NCI-H774 (cell line): Measurements from ENCODE around the gene TUSC2.
"Not testable (repeated sequence)": the region's sequence is repeated elsewhere in the genome, so short reads cannot be mapped to it uniquely, and the experiment has no call there.

Source experiments
- DNase-seq: peaks from one replicate; lab custom pipeline; 2025; lab: John Stamatoyannopoulos, UW

TUSC2 gene

GRCh38 chr3:50294089-50294488 lies 33.9 kb downstream of the TUSC2 start:
- no peak for DNase-seq

GRCh38 chr3:50293079-50293801 lies 34.8 kb downstream of the TUSC2 start:
- no peak for DNase-seq

- DNase-seq: peak; percentile 80
These were observed 35.6 kb downstream of the TUSC2 start, which contains the start of gene IFRD2 for GRCh38 chr3:50292159-50293078. Gene IFRD2, minus strand, starts transcription at chr3:50292429. Its CDS starts 155 bp downstream, at chr3:50292274.

DNA sequence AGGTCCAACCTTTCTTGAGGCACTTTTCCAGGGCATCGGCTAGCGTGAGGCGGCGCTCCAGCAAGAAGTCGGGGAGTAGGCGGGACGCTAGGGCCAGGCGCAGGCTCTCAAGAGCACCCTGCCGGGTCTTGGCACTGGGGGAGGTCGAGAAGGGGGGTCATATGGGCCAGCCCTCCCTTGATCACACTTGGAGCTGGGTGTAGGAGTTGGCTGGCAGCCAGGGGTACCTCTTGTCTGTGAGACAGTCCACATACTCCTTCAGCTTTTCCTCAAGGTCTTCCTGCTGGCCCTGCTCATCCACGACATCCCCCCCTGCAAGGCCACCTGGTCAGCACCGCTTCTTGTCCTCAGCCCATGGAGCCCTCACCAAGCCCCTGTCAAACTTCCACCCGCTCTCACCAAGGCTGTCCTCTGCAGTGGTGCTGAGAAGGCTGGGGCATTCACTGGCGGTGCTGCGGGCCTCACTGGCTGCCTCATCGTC lies 37.8 kb downstream of the TUSC2 start:
- no peak for DNase-seq

DNA sequence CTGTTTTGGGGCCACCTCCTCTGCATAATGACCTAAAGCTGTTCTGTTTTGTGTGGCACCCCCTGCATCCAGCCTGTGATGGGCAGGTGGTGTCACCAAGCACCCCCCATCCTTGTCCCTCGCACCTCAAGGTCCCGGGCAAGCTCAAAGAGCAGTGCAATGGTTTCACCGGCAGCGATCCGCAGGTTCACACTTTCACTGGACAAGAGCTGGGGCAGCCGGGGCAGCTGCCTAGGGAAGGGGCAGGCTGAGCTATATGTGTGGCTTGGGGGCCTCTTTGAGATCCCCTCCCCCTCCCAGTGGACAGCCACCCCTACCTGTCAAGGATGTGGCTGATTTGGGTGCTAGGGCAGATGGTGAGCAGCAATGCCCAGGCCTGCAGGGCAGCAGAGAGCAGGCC lies 38.9 kb downstream of the TUSC2 start:
- DNase-seq: no peak

DNA sequence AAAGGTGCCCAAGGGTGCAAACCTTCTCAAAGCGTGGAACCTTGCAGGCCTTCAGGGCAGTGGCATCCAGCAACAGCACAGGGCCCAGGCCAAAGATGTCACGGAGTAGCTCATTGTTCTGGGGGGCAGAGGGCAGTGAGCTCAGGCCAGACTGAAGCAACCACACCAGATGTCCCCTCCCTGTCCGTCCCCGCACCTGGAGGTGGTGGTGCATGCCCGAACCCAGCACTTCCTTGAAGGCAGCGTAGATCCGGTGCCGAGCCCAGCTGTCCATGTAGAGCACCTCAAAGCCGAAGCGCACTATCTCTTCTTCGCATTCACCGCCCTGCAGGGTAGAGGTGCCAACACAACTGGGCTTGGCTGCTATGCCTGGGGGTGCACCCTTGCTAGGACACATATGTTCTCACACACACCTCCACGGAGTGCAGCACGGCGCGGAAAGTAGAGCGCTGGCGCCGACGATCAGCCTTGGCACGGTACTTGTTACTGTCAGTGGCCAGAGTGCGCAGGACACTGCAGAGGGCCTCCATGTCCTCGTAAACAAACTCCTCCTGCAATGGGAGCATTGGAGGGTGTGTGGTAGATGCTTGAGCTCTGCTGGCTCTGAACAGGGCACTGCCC lies 39.5 kb downstream of the TUSC2 start:
- no peak for DNase-seq

- DNase-seq: no peak
These were observed 40.8 kb downstream of the TUSC2 start for GRCh38 chr3:50287262-50287661.

- DNase-seq: no peak
These were observed 41.4 kb downstream of the TUSC2 start for GRCh38 chr3:50286322-50287227.

DNA sequence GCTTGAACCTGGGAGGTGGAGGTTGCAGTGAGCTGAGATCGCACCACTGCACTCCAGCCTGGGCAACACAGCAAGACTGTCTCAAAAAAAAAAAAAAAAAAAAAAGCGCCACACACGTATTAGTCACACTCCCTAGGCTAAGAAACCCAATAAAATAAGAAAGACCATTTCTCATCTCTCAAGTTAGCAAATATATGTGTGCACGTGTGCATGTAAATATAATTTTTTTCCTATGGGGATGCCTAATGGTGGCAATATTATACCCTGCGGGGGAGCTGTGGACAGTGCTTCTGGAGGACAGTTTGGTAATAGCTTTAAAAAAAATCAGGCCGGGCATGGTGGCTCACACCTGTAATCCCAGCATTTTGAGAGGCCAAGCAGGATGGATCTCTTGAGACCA lies 43.9 kb downstream of the TUSC2 start:
- not testable (repeated sequence) for DNase-seq

DNA sequence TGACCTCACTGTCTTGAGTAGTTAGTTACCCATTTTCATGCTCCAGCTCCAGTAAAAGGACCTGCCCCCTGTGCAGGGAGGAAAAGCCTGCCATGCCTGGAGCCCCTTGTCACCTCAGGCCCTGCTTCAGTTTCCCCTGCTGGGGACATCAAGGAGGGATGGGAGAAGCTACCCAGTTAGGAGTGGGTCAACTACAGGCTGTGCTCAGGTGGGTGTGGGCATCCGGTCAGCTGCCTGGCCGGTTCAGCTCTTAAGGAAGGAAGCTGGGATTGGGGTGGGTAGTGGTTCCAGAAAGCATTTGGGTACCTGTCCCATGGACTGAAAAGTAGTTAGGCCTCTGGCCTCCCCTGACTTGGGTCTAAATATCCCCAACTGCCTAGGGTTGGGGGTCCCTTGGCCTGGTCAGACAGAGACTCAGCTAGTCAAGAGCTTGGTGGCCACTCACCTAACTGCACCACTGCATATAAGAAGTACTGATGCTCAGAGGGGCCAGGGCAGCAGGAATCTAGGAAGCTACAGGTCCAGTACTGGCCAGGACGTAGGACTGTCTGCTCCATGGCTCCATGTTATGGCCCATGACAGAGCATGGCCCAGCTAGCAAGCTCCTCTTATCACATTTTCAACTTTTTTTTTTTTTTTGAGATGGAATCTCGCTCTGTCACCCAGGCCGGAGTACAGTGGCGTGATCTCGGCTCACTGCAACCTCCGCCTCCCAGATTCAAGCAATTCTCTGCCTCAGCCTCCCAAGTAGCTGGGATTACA lies 48.6 kb downstream of the TUSC2 start:
- no peak for DNase-seq

DNA sequence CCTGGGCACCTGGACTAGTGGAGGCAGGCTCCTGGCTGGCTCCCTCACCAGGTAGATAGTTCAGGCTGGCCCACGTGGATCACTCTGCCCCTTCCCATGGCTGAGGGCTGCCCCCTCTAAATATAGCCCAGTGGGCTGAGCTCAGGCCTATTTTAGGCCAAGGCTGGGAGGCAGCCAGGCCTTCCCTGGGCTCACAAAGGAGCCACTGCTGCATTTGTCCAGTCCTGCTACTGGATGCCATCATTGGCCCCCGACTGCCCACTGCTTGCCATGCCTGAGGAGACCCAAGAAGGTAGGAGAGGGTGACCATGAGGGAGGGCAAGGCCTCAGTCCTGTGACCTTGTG lies 49.2 kb downstream of the TUSC2 start, which contains the start of gene LSMEM2:
LSMEM2 (plus strand) TSS at position 208 of the 345 bp plus-strand sequence; CDS start at position 235, 27 bp downstream.
- DNase-seq: no peak

- no peak for DNase-seq
These were observed 49.7 kb downstream of the TUSC2 start for GRCh38 chr3:50278123-50278879.

DNA sequence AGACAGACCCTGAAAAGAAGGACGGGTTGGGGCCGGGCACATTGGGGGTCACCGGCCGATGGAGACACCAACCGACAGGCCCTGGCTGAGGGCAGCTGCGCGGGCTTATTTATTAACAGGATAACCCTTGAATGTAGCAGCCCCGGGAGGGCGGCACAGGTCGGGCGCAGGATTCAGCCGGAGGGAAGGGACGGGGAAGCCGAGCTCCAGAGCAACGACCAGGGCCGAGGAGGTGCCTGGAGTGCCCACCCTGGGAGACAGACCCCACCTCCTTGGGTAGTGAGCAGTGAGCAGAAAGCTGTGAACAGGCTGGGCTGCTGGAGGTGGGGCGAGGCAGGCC lies 51.3 kb downstream of the TUSC2 start:
- no peak for DNase-seq

- DNase-seq: no peak
These were observed 51.8 kb downstream of the TUSC2 start for GRCh38 chr3:50275996-50276761.

DNA sequence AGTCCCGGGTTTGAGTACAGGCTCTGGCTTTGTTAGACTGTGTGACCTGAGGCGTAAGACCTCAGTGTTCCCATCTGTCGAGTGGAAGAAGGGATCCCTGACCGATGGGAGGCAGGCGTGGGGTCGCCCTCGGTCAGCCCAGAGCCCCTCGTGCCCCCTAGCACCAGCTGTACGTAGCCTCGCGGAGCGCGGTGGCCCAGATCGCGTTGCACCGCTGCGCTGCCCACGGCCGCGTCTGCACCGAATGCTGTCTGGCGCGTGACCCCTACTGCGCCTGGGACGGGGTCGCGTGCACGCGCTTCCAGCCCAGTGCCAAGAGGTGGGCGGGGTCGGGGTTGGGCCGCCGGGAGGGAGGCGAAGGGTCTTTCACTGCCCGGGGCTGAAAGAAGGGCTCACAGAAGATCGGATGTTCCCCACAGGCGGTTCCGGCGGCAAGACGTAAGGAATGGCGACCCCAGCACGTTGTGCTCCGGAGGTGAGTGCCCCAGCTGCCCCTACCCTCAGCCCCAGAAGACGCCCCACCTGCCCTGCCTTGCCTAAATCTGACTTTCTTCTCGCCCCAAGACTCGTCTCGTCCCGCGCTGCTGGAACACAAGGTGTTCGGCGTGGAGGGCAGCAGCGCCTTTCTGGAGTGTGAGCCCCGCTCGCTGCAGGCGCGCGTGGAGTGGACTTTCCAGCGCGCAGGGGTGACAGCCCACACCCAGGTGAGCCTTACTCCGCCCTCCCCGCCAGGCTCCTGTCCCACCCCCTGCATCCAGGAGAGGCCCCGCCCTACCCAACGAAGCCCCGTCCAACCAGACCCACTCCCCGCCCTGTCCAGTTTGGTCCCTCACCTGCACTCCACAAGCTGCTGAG lies 52.7 kb downstream of the TUSC2 start:
- no peak for DNase-seq
